GM18909 (cell line): ENCODE results near the gene BSPRY.
"Not testable (repeated sequence)": the region's sequence is repeated elsewhere in the genome, so short reads cannot be mapped to it uniquely, and the experiment has no call there.

Experiments
- ATAC-seq: cut with Tn5 transposase; IDR thresholded peaks from one replicate; pipeline ENCODE4 v1.9.1; 2021; ENCODE audit warnings: mild to moderate bottlenecking; ENCODE audit not compliant: unreplicated experiment, poor library complexity

Gene BSPRY

DNA sequence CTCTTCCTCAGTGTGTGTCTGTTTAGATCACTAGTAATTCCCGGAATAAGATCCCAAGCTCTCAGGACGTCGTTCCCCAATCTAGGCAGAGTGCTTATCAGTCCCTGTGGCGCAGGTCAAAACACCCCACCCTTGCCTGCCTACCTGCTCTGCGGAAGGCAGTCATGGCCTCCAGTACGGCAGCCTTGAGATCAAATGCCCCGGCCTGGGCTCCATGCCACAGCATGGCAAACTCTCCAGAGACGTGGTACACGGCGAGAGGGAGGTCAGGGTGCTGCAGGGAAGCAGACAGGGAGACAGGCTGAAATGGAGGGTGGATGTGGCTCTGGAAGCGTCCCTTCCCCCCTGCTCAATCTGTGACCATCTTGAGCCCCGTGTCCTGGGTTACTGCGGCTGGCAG lies 39.5 kb downstream of the BSPRY start:
- no peak for ATAC-seq

DNA sequence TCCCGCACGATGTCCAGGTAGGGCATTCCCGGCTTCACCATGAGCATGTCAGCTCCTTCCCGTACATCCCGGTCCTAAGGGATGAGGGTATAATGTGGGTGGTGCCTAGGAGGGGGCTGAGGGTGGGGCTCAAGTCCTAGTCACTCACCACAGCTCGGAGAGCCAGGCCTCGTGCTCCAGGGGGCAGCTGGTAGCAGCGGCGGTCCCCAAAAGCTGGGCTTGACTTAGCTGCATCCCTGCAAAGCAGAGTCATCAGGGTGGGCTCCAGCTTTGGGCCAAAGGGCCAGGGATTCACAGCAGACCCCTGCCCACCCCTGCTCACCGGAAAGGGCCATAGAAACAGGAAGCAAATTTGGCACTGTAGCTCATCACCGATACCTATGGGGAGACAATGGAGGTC lies 40.1 kb downstream of the BSPRY start:
- ATAC-seq = no peak

DNA sequence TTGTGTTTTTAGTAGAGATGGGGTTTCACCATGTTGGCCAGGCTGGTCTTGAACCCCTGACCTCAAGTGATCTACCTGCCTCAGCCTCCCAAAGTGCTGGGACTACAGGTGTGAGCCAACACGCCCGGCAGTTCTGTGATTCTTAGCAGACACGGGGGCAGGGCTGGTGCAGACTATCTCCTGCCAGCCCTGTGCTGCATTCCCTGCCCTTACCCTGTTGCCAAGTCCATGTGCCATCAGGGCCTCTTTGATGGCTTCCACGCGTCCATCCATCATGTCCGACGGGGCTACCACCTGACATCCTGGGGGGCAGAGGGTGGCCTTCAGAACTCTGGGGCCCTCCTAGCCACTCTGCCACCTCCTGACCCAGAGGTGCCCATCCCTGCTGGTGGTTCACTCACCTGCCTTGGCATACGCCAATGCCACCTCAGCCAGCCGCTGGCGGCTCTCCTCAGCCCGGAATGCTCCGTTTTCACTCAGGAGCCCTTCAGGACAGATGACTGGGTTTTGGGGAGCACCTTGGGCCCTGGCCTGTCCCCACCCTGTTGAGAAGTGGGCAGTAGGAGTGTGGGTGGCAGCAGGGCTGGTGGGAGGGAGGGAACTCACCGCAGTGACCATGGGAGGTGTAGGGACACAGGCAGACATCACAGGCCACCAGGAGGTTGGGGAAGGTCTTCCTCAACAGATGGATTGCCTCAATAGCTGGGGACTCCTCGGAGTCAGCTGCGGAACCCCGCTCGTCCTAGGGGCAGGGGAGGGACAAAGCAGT lies 41.0 kb downstream of the BSPRY start:
- ATAC-seq = no peak

DNA sequence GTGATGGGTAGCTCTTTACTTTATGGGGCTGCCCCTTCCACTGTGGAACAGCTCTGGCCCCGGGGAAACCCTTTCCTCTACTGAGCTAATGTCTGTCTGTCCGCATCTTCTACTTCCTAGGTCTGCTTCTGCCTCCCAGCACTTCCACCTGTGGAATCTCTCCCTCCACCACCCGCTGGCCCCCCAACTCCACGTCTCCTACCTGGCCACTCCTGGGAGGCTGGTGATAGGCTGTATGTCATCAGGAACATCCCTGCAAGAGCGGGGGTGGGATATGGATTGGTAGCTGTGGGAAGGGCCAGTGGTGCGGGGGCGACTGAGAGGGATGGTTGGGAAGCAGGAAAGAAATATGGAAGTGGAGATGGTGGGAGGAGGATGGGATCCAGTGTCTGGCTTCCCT lies 42.6 kb downstream of the BSPRY start:
- ATAC-seq = no peak

DNA sequence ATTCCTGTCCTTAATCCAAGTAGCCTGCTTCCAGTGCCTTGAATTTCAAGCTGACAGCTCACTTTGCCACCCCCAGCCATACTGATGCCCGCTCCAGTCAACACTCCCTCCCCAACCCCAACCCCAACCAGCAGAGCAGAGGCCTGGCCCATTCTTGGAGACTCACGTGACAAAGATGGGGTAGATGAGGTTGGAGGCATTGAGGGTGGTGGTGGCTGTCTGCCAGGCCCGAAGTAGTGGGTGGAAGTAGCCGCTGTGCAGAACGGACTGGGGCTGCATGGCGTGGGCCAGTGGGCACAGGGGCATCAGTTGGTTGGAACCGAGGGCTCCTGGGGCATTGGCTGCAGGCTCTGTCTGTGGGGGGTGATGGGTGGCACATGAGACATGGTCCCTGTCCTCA lies 43.9 kb downstream of the BSPRY start:
- ATAC-seq = no peak

DNA sequence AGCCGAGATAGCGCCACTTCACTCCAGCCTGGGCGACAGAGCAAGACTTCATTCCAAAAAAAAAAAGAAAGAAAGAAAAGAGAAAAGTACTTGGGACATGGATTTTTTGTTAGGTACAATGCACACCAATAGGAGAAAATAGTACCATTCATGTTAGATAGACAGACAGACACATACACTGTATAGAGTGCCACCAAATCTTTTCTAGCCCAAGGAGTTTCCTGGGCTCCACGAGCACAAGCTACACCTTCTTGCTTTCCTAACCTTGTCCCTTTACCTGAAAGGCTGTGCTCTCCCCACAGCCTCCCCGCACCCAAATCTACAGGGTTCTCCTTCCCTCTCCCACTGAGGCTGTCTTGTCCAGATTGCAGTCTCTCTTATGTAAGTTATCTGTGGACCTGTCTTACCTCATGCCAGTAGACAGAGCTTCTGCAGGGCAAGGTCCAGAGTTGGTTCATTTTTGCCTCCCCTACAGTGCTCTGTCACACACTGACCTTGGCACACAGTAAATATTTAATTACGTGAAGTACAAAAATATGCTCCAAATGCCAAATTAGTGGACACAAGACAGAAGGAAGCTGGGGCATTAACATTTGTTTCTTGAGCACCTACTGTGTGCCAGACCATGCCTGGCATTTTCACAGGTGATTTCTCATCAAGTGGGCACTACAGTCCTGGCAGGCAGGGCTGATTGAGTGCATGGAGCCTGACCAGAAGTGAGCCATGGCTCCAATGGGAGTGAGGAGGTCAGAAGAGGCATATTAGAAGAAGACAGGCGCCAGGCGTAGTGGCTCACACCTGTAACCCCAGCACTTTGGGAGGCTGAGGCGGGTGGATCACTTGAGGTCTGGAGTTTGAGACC lies 45.9 kb downstream of the BSPRY start:
- ATAC-seq = no peak

DNA sequence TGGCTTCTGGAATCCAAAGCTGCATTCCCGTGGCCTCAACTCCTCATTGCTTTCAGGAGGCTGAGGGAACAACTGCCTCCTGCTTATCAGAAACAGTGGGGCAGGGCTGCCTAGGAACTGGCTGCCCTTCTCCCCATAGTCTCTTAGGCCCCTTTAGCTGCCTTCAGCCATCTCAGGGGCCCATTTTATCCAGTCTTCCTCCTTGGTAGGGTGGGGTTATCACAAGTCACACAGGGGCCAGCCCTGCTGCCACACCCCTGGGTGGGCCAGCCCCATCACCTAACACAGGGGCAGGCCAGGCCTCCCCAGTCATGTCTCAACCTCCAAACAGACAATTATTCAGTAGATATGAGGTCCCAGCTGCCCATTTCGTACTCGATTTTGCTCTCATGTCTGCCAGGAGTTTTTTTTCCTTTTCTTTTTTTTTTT lies 47.9 kb downstream of the BSPRY start:
- no peak for ATAC-seq

DNA sequence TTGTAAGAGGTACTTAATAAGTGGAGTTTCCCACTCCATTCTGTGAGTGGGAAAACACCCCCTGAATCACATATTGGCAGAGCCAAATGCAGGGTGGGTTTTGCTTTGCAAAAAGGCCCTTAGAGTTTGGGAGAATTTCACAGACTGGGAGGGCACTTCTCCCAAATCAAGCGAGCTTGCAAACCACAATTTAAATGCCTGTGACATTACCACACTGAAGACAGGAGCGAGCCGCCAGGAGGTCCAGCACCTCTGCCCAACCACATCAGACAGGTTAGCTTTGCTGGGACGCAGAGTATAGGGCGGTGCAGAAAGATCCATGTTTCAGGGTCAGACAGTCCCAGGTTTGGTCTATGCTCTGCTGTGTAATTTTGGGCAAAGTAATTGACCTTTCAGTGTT lies 49.5 kb downstream of the BSPRY start:
- ATAC-seq = no peak

DNA sequence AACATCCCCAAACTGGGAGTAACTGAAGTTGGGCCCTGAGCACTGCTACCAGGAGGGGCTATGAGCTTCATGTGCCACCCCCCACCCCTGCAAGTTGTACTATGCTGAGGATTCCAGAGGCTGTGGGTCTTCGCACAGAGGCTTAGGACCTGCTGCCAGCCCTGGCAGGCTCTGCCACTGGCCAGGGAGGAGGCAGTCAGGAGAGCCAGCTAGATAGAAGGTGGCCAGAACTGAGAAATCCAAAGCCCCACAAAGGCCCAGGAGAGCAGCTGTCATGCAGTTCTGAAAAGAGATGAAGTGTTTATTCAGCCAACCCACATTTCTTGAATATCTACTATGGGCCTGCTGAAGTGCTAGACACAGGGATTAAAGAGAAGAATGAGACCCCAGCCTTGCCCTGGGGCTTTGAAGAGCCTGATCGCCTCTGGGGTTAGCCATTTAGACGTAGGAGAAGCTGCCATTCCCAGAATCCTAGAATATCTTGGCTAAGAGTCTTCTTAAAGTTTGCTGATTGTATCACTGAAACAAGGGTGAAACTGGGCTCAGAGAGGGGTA lies 50.4 kb downstream of the BSPRY start:
- ATAC-seq = no peak

DNA sequence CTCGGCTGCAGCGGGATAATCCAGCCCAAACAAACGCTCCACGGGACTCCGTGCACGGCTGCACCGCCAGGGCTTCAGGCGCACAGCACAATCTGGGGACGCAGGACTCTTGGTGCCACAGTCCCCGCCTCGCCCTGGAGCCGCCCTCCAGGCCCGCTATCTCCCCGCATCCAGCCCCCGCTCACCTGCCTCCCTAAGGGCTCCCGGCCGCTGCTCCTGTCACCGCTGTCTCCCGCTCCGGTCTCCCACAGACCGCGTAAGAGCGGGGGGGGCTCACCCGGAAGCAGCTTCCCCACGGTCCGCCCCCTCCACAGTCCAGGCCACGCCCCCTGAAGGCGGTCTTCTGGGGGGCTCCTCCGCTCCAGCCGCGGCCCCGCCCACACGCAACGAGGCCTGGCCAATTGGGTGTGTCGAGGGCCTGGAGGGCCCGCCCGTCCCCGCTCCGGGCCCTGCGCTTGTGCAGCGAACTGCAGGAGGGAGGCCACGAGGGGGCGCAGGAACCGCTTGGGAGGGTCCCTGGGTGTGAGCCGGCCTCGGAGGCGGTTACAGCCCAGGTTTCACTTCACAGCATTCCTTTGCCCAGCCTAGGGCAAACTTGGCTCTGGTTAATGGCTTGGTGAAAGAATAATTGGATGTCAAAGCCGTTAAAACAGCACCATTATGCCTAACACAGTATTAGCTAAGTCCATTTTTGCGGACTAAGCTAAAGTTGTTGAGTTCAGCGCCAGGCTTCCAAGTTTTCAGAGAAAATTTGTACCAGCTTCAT lies 51.9 kb downstream of the BSPRY start, which contains the start of gene ALAD:
ALAD (minus strand) TSS at position 258 of the 766 bp plus-strand sequence. CDS start 7,725 bp downstream, outside the sequence.
- peak; percentile 99 for ATAC-seq

DNA sequence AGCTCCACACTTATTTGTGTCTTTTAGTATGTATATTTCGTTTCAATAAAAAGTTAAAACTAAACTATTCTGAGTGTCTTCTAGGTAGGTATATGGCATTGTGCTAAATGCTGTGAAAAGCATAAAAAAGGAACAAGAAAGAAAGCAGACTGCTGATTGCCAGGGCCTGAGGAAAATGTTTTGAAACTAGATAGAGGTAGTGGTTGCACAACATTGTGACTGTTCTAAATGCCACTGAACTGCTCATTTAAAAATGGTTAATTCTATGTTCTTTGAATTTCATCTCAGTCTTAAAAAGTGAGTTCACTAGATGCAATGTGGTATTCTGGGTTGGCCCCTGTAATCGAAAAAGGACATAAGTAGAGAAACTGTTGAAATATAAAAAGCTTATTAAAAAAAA lies 54.3 kb downstream of the BSPRY start:
- ATAC-seq = no peak

DNA sequence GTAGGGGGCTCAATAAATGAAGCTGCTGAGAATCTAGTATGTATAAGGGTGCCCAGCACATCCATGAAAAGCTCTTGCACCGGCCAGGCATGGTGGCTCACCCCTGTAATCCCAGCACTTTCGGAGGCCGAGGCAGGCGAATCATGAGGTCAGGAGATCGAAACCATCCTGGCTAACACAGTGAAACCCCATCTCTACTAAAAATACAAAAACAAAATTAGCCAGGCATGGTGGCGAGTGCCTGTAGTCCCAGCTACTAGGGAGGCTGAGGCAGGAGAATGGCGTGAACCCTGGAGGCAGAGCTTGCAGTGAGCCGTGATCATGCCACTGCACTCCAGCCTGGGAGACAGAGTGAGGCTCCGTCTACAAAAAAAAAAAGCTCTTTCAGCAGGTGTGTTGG lies 57.0 kb downstream of the BSPRY start:
- not testable (repeated sequence) for ATAC-seq

DNA sequence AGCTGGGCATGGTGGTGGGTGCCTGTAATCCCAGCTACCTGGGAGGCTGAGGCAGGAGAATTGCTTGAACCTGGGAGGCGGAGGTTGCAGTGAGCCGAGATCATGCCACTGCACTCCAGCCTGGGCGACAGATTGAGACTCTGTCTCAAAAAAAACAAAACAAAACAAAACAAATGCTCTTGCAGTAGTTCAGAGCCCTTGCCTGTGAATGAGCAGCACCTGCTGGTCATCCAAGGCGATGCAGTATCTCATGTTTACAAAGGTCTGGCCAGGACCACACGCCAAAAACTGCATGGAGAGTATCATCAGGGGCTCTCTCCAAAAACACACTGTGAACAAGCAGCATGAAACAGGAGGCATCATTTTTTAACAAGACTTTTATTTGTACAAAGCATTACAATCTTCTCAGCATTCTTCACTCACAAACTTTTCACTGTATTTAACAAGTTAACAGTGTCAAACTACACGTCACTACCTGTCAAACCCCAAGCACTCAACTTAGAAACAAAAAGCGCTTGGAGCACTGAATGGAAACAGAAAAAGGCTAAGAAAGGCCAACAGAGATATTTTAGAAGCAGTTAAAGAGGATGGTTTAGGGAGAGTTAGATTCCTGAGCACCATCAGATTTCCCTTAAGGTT lies 57.7 kb downstream of the BSPRY start:
- ATAC-seq = peak; percentile 33

DNA sequence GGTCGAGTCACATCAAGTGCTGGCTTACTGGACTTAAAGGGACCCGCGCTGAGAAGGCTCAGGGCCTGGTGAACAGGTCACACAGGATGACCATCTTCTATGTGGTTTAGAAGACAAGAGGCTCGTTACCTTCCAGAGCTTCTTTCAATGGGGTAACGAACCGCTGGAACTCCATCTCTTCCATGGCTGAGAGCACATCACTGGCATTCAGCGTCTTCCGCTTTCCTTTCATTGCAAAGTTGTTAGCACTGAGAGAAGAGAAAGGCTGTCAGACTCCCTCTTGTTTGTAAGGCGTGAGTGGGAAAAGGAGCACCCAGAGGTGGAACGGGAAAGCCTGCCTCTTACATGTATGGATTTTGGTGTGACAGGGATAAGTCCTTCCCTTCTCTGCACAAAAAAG lies 60.1 kb downstream of the BSPRY start:
- no peak for ATAC-seq

DNA sequence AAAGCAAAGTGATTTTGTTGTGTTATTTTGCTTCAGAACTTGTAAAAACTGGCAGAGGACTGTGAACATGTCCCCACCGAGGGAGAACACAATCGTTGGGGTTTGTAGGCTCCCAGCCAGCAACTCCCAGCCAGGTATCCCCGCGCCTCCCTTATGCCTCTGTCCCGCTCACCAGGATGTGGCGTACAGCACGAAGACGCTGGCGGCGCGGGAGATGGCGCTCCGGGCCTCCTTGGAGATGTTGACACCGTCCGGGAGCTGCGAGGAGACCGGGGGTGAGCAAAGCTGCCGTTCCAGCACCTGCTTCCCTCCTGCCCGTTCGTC lies 60.5 kb downstream of the BSPRY start:
- no peak for ATAC-seq

DNA sequence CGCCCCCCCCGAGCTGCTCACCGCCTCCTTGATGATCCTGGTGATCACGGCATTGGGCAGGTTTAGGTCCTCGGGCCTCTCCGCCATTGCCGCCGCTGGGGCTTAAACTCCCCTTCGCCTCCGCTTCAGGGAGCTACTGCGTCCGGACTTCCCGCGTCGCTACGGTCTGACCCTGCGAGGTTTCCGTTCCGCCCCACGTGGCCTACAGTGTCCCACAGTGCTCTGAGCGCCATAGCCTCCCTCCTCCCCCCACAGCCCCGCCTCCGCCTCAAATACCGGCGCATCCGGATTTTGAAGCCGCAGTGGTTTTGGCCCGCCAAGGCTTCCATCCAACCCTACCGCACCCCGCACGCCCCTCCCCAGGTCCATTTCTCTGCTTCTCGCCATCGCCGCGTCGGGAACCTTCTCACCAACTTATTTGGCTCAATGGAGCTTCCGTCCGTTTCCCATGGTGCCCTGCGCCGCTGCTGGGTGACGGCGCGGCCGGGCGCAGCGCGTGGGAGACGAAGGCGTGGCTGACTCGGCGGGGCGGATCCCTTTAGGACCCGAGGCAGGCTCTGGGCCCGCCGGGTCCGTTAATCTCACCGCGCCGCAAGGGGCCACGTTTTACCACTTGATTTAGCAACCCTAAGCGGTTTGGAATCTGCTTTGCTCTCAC lies 61.0 kb downstream of the BSPRY start, which contains the start of the genes C9orf43 and POLE3:
C9orf43 (plus strand) TSS at position 541 of the 658 bp plus-strand sequence. CDS start 2,747 bp downstream, outside the sequence.
POLE3 (minus strand) TSS at position 469 of the 658 bp plus-strand sequence; CDS start at position 87, 382 bp downstream.
- ATAC-seq = peak; percentile 93

DNA sequence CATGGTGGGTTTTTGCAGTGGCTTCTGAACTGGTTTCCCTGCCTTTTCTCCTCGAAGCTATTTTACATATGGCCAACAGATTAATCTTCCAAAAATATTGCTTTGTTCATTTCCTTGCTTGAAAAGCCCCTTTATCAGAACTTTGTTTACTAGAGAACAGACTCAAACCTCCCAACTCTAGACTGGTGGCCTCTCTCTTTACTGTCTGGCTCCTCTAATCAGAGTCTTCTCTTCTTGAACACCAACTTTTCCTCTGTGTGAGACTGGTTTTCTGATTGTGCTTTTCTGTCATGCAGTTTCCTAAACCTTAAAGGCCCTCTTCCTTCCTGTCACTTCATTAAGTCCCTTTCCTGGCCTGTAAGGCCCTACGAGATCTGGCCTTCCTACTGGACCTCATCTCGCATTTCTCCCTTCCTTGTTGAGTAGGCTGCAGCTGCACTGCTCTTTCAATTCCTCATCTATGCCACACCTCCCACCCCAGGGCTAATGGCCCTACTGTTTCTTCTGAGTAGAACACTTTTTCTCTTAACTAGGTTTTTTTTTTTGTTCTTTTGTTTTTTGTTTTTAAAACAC lies 66.9 kb downstream of the BSPRY start:
- peak; percentile 97 for ATAC-seq

DNA sequence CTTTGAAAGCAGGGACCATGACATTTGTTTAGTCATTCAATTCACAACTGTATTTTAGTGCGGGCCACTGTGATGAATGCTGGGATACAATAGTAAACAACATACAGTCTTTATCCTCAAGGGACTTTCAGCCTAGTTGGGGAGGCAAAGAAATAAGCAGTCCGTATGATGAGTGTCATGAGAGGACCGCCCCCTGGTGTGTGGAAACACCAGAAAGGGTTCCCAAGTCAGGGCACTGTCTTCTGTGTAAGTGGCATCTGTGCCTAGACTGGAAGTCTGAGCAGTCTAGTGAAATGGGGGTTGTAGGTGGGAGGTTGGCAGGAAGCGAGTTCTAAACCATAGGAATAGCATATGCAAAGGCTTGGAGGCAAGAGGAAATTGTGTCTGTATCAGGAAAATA lies 68.0 kb downstream of the BSPRY start:
- no peak for ATAC-seq
